Esophagus muscularis mucosa (tissue), 4 donors: ENCODE data around the gene CEP112. TPM values are rescaled to one million over a fixed set of nuclear protein-coding genes. Genes with fewer than 3 reads are reported as not detected.
"Not testable (repeated sequence)": the region's sequence is repeated elsewhere in the genome, so short reads cannot be mapped to it uniquely, and the experiment has no call there.

Experiments used
- DNase-seq: peaks from one replicate; pipeline ENCODE4 v3.0.0-alpha.2; 2017; ENCODE audit errors: extremely low spot score
- H3K27ac ChIP-seq, 4 donors: fragments of 200-600 bp; sonication (generic); replicated peaks in 1 of 4; 1 replicate in 3 of 4; 2 replicates in 1 of 4; pipeline ENCODE4 v1.5.1; 2016 to 2019; ENCODE audit warnings: mild to moderate bottlenecking in 1 of 4
- H3K27me3 ChIP-seq, 4 donors: fragments of 200-600 bp; sonication (generic); one replicate each; pipeline versions ENCODE4 v1.5.1 to v1.6.0; 2016 to 2019
- H3K36me3 ChIP-seq, 4 donors: fragments of 200-600 bp; sonication (generic); one replicate each; pipeline ENCODE4 v1.5.1; 2016 to 2019
- H3K4me1 ChIP-seq, 4 donors: fragments of 200-600 bp; sonication (generic); one replicate each; pipeline ENCODE4 v1.5.1; 2016 to 2019
- H3K4me3 ChIP-seq, 4 donors: fragments of 200-600 bp; sonication (generic); 1 replicate in 2 of 4; 2 replicates in 2 of 4; pipeline ENCODE4 v1.5.1; 2016 to 2019; ENCODE audit warnings: mild to moderate bottlenecking in 4 of 4, moderate library complexity in 1 of 4
- H3K9me3 ChIP-seq, 4 donors: fragments of 200-600 bp; sonication (generic); 1 replicate in 3 of 4; 2 replicates in 1 of 4; pipeline ENCODE4 v1.5.1; 2016 to 2019
- EP300 ChIP-seq: sonication (generic); formaldehyde crosslinking; IDR thresholded peaks from one replicate; pipeline ENCODE4 v1.6.1; 2017; ENCODE audit warnings: antibody characterized with exemption
- POLR2A ChIP-seq: fragments of 450-650 bp; IDR thresholded peaks from one replicate; pipeline ENCODE4 v1.6.1; 2017; ENCODE audit warnings: antibody characterized with exemption, moderate library complexity, mild to moderate bottlenecking, low read depth
- POLR2AphosphoS5 ChIP-seq, 2 donors: sonication (generic); formaldehyde crosslinking; IDR thresholded peaks; one replicate each; pipeline ENCODE4 v1.6.1; 2017; ENCODE audit warnings: antibody characterized with exemption in 2 of 2
- whole genome bisulfite sequencing: methylation state at CpG from one replicate; pipeline ENCODE4 v1.1.5; 2018; 5-methylcytosine and 5-hydroxymethylcytosine counted together
- intact Hi-C: fragments of 100-400 bp; cut with DNase I; formaldehyde crosslinking; loops from one replicate; pipeline ENCODE4 v1.15.1; 2023
- total RNA-seq, 4 donors: library from RNA; depleted of rRNA; stranded (reverse); fragments of >200 nt; gene quantifications; one replicate each; pipeline versions ENCODE4 v1.1.0 to v1.2.1, GENCODE V29; 2016
- TF ChIP-seq, protein P1 (sequence below), 3 experiments: fragments of 200-600 bp in 2 of 3; fragments of 450-650 bp in 1 of 3; sonication (generic) in 2 of 3; IDR thresholded peaks; one replicate each; pipeline ENCODE4 v1.5.1; 2017 to 2019; ENCODE audit warnings: antibody characterized with exemption in 3 of 3, mild to moderate bottlenecking in 2 of 3, moderate library complexity in 1 of 3

CEP112 gene
- total RNA-seq, 4 donors from 2014 or later, result 17.0 to 24.7 (median 23.2) TPM

DNA sequence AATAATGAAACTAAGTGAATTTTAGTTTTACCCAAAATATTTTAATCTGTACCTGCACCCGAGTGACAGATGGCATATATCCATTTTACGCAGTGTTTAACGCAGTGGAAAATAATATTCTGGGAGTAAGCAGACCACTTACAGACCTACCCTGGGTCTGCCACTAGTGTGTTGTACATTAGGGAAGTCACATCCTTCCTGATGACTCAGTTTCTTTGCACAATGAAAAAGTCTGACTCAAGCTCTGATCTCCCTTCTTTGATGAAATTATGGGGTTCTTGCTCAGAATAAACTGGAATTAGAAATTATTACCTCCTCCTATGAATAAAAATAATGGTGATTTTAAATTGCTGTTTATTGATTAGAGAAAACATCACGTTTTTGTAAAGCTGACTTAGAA is 507.3 kb downstream of the CEP112 start:
- Histone ChIP-seq H3K9me3 (no peaks in the 10 kb centered on the region), H3K4me3 (no peak overlapping the region), H3K4me1 (no peaks in the 10 kb centered on the region), H3K36me3 (peaks cover 0 to 12% (median 7%) of the 10 kb centered on the region in 4 donors), H3K27me3 (no peaks in the 10 kb centered on the region), H3K27ac (no peak overlapping the region)
- TF ChIP-seq POLR2AphosphoS5 (IDR thresholded peaks at IDR 0.05), result no peak
- no peak for TF ChIP-seq POLR2A
- TF ChIP-seq EP300, result no peak
- TF ChIP-seq, protein P1, sequence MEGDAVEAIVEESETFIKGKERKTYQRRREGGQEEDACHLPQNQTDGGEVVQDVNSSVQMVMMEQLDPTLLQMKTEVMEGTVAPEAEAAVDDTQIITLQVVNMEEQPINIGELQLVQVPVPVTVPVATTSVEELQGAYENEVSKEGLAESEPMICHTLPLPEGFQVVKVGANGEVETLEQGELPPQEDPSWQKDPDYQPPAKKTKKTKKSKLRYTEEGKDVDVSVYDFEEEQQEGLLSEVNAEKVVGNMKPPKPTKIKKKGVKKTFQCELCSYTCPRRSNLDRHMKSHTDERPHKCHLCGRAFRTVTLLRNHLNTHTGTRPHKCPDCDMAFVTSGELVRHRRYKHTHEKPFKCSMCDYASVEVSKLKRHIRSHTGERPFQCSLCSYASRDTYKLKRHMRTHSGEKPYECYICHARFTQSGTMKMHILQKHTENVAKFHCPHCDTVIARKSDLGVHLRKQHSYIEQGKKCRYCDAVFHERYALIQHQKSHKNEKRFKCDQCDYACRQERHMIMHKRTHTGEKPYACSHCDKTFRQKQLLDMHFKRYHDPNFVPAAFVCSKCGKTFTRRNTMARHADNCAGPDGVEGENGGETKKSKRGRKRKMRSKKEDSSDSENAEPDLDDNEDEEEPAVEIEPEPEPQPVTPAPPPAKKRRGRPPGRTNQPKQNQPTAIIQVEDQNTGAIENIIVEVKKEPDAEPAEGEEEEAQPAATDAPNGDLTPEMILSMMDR (IDR thresholded peaks at IDR 0.05), result no peak
- no peak for DNase-seq
- 92% methylated on average over 4 of the region's 4 CpGs for WGBS
- intact Hi-C loops, result no loop called here

DNA sequence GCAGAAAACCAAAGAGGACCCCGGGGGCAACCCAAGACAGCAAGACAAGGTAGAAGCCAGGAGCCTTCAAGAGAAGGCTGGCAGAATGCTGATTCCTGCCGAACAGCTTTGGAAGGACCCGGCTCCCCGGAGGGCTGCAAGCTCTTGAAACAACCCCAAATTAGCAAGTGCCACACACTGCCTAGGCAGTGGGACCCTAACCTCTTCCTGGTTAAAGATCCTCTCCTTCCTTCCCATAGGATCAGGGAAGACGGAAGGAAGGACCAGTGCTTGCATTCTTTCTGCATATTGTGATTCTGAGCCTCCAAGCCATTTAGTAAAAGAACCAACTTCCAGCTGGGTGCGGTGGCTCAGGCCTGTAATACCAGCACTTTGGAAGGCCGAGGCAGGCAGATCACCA is 508.5 kb downstream of the CEP112 start:
- WGBS, result 86% methylated on average over 7 of the region's 7 CpGs
- Histone ChIP-seq H3K27me3 (no peaks in the 10 kb centered on the region), H3K36me3 (peaks cover 0 to 4% (median 3%) of the 10 kb centered on the region in 4 donors), H3K4me1 (peaks cover 0 to 5% (median 2%) of the 10 kb centered on the region in 4 donors), H3K4me3 (no peak overlapping the region), H3K9me3 (no peaks in the 10 kb centered on the region), H3K27ac (no peak overlapping the region)
- intact Hi-C loops, result no loop called here
- TF ChIP-seq, protein P1 (IDR thresholded peaks at IDR 0.05), result no peak
- TF ChIP-seq POLR2A (no peak), EP300 (no peak), POLR2AphosphoS5 (IDR thresholded peaks at IDR 0.05) (no peak)
- DNase-seq, result no peak

DNA sequence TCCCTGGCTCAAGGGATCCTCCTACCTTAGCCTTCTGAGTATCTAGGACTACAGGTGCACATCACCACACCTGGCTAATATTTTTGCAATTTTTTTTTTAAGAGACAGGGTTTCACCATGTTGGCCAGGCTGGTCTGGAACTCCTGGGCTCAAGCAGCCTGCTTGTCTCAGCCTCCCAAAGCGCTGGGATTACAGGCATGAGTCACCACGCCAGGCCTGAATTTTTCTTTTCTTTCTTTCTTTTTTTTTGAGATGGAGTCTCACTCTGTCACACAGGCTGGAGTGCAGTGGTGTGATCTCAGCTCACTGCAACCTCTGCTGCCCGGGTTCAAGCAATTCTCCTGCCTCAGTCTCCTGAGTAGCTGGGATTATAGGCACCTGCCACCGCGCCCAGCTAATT is 510.2 kb downstream of the CEP112 start:
- H3K9me3 ChIP-seq, H3K4me1 ChIP-seq, DNase-seq, H3K27me3 ChIP-seq, intact Hi-C loops, H3K36me3 ChIP-seq, H3K27ac ChIP-seq, H3K4me3 ChIP-seq: not testable (repeated sequence)
- 74% methylated on average over 5 of the region's 5 CpGs for WGBS

DNA sequence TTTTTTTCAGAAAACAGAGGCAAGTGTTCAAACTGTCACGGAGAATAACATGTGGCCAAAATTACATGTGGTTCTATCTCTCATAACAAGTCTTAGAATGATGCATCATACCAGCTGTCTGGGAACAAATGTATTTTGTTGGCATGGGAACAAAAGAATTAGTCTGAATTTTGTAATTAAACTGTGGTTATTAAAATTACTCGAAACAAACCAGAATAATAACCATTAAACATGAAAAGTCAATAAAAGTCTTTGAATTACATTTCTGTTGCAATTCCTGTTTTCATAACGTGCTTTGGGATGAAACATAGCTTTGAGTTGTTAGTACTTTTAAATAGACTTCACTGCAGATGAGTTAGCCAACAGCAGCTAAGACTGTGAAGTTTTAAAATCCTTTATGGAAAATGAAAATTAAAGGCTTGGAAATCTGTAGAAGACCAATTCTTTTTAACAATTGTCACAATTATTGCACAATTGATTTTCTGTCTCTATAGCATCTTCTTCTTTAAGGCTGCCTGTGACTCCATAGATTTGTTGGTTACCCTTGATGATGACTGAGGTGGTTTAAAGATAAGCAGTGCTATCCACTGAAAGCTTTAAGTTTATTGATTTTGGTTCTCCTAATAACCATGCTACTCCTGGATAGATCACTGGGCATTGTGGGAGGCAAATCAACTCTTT is 512.6 kb downstream of the CEP112 start:
- DNase-seq, result no peak
- Histone ChIP-seq H3K36me3 (no peaks in the 10 kb centered on the region), H3K9me3 (no peaks in the 10 kb centered on the region), H3K27me3 (no peaks in the 10 kb centered on the region), H3K27ac (no peak overlapping the region), H3K4me1 (peaks cover 0 to 10% (median 3%) of the 10 kb centered on the region in 4 donors), H3K4me3 (no peak overlapping the region)
- WGBS, result 41% methylated on average over 3 of the region's 3 CpGs
- intact Hi-C loops, result no loop called here
- TF ChIP-seq POLR2AphosphoS5 (IDR thresholded peaks at IDR 0.05) (no peak), EP300 (no peak)
- TF ChIP-seq, protein P1 (IDR thresholded peaks at IDR 0.05), result no peak

DNA sequence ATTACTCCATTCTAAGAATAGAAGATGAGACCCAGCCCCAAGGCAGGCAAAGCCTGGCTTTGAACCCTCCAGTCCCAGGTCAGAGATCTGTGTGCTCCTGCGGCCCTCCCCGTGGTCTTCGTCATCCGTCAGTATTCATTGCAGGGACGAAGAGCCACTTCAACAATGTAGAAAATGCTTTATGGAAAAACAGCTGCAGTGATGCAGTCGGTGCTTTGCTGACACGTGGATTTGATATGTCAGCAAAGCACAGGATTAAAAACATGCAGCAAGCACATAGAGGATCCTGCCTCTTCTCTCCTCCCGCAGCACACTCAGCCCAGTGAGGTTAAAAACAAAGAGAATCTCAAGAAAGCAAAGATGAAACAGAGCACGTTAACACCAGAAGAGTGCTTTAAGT is 513.4 kb downstream of the CEP112 start:
- H3K27ac ChIP-seq, result no peak overlapping the region
- H3K27me3 ChIP-seq, result no peaks in the 10 kb centered on the region
- intact Hi-C loops, result no loop called here
- H3K36me3 ChIP-seq, result no peaks in the 10 kb centered on the region
- 55% methylated on average over 9 of the region's 9 CpGs for WGBS
- no peaks in the 10 kb centered on the region for H3K9me3 ChIP-seq
- H3K4me3 ChIP-seq, result no peak overlapping the region
- DNase-seq, result no peak
- peaks cover 0 to 10% (median 3%) of the 10 kb centered on the region in 4 donors for H3K4me1 ChIP-seq
- no peak for TF ChIP-seq POLR2AphosphoS5 (IDR thresholded peaks at IDR 0.05)

DNA sequence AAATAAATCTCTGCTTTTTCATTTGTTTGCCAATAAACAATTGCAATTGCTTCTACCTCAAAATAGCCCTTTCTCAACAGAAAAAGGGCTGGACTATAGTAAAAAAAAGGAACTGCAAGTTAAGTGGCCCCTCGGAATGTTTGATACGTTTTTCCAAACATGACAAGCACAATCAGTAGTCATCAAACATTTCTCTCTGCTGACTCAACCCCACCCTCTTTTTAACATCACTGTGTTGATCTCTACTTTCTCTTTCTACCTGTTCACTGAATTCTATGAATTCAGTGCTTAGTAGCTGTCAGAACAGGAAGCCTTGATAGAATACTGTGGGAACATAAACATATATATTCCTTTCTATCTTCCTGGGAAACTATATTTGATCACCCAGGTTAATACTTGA is 514.0 kb downstream of the CEP112 start:
- Histone ChIP-seq H3K4me3 (no peak overlapping the region), H3K27me3 (no peaks in the 10 kb centered on the region), H3K36me3 (no peaks in the 10 kb centered on the region), H3K27ac (no peak overlapping the region), H3K4me1 (peaks cover 0 to 10% (median 3%) of the 10 kb centered on the region in 4 donors), H3K9me3 (no peaks in the 10 kb centered on the region)
- 77% methylated on average over 2 of the region's 2 CpGs for WGBS
- TF ChIP-seq POLR2AphosphoS5 (IDR thresholded peaks at IDR 0.05) (no peak), EP300 (no peak), POLR2A (no peak)
- TF ChIP-seq, protein P1 (IDR thresholded peaks at IDR 0.05), result no peak
- intact Hi-C loops, result no loop called here
- no peak for DNase-seq
